ENCODE data around the gene USH1C.

Gene USH1C

DNA sequence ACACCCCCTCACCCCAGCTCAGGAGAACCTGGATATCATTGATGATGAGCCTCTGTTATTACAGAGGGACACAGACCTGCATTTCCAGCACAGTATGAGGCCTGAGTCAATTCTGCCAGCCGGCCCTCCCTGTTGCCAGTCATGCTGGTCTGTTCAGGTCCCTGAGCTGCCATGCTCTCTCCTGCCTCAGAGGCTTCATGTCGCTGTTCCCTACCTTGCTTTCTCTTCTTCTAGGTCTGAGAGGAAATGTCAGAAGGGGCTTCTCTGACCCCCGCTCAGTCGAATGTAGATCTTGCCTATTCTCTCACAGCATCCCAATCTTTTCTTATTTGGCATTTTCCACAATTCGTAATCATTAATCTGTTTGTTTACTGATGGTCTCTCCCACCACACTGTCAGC is 45.7 kb downstream of the USH1C start:
- Histone ChIP-seq H3K36me3 (ENCODE audit: insufficient read depth) (no peaks in the 10 kb centered on the region), H3K27me3 (ENCODE audit: insufficient read depth, low read depth) (no peaks in the 10 kb centered on the region), H3K27ac (no peak overlapping the region), H3K4me3 (IDR thresholded peaks at IDR 0.05; ENCODE audit: insufficient read depth, low read depth, low read length) (no peak overlapping the region), H3K79me2 (ENCODE audit: insufficient read depth, low read depth) (no peaks in the 10 kb centered on the region), H4K20me1 (ENCODE audit: insufficient read depth) (no peaks in the 10 kb centered on the region), H3K4me1 (ENCODE audit: low read depth, poor library complexity, severe bottlenecking) (no peaks in the 10 kb centered on the region), H3K9ac (no peak overlapping the region), H3K4me2 (no peak overlapping the region), H2AFZ (ENCODE audit: low read depth) (no peak overlapping the region)
- TF ChIP-seq, protein P1, sequence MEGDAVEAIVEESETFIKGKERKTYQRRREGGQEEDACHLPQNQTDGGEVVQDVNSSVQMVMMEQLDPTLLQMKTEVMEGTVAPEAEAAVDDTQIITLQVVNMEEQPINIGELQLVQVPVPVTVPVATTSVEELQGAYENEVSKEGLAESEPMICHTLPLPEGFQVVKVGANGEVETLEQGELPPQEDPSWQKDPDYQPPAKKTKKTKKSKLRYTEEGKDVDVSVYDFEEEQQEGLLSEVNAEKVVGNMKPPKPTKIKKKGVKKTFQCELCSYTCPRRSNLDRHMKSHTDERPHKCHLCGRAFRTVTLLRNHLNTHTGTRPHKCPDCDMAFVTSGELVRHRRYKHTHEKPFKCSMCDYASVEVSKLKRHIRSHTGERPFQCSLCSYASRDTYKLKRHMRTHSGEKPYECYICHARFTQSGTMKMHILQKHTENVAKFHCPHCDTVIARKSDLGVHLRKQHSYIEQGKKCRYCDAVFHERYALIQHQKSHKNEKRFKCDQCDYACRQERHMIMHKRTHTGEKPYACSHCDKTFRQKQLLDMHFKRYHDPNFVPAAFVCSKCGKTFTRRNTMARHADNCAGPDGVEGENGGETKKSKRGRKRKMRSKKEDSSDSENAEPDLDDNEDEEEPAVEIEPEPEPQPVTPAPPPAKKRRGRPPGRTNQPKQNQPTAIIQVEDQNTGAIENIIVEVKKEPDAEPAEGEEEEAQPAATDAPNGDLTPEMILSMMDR (conservative IDR thresholded peaks at IDR 0.05; ENCODE audit: low read depth, low read length): no peak

DNA sequence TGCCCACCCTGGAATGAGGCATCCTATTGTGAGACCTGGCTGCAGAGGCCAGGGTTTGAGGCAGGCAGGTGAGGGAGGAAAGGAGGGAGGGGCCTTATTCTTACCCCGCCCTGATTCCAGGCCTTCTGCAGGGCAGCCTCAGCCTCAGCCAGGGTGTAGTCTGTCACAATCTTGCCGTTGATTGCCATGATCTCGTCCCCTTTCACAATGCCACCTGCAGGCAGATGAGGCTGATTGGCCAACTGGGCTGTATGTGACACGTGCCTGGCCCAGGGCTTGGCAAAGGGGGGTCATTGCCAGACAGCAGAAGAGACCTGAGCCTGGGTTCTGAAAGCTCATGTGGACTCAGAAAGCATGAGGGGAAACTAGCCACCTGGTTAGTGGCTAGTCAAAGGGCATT is 46.2 kb downstream of the USH1C start:
- Histone ChIP-seq H3K4me3 (IDR thresholded peaks at IDR 0.05; ENCODE audit: insufficient read depth, low read depth, low read length) (no peak overlapping the region), H2AFZ (ENCODE audit: low read depth) (no peak overlapping the region), H3K4me2 (no peak overlapping the region), H3K27ac (no peak overlapping the region), H3K27me3 (ENCODE audit: insufficient read depth, low read depth) (no peaks in the 10 kb centered on the region), H3K9ac (no peak overlapping the region), H4K20me1 (ENCODE audit: insufficient read depth) (no peaks in the 10 kb centered on the region), H3K36me3 (ENCODE audit: insufficient read depth) (no peaks in the 10 kb centered on the region), H3K4me1 (ENCODE audit: low read depth, poor library complexity, severe bottlenecking) (no peaks in the 10 kb centered on the region), H3K79me2 (ENCODE audit: insufficient read depth, low read depth) (no peaks in the 10 kb centered on the region)
- TF ChIP-seq, protein P1 (conservative IDR thresholded peaks at IDR 0.05; ENCODE audit: low read depth, low read length): no peak

DNA sequence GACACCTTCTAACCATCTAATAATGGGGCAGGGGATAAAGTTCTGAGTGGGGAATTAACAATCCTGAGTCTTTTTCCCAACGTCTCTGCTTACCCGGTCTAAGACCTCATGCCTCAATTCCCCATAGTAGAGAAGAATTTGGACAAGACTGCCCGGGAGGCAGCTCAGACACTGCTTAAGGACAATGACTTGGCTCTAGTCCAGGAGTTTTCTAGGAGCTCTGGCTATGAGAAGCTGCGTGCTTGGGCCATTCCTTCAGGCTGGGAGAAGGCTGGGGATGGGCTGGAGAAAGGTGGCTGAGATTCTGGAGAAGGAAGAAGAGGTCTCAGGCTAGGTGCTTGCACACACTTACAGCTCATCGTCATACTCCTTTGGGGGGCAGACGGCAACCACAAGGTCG is 47.8 kb downstream of the USH1C start:
- Histone ChIP-seq H3K27ac (no peak overlapping the region), H3K27me3 (ENCODE audit: insufficient read depth, low read depth) (no peaks in the 10 kb centered on the region), H4K20me1 (ENCODE audit: insufficient read depth) (no peaks in the 10 kb centered on the region), H3K9ac (no peak overlapping the region), H3K79me2 (ENCODE audit: insufficient read depth, low read depth) (no peaks in the 10 kb centered on the region), H3K4me2 (no peak overlapping the region), H3K4me1 (ENCODE audit: low read depth, poor library complexity, severe bottlenecking) (no peaks in the 10 kb centered on the region), H3K36me3 (ENCODE audit: insufficient read depth) (no peaks in the 10 kb centered on the region), H3K4me3 (IDR thresholded peaks at IDR 0.05; ENCODE audit: insufficient read depth, low read depth, low read length) (no peak overlapping the region), H2AFZ (ENCODE audit: low read depth) (no peak overlapping the region)
- TF ChIP-seq, protein P1 (conservative IDR thresholded peaks at IDR 0.05; ENCODE audit: low read depth, low read length): no peak

DNA sequence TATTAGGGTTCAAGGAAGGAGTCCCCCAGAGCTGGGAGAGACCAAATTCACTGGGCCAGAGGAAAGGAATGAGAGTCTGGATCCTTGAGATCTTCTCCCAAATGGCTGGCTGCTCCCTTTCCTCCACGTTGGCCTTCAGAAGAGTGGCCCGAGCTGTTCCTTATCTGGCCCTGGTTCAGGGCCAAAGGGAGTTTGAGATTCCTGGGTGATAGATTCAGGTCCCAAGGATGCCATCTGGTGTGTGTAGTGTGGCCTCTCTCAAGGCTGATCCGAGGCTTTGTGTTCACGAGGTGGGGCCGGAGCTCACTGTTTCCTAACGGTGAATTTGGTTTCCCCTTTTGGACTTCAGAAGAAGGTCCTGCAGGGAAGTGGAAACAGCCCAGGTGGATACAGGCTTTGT is 50.2 kb downstream of the USH1C start:
- TF ChIP-seq, protein P1 (conservative IDR thresholded peaks at IDR 0.05; ENCODE audit: low read depth, low read length): no peak
- no peaks in the 10 kb centered on the region for H3K79me2 ChIP-seq (ENCODE audit: insufficient read depth, low read depth)
- H4K20me1 ChIP-seq (ENCODE audit: insufficient read depth): no peaks in the 10 kb centered on the region

More for the DNA sequence above, 50.2 kb downstream of the USH1C start:
- no peaks in the 10 kb centered on the region for H3K4me1 ChIP-seq (ENCODE audit: low read depth, poor library complexity, severe bottlenecking)
- no peak overlapping the region for H3K4me3 ChIP-seq (IDR thresholded peaks at IDR 0.05; ENCODE audit: insufficient read depth, low read depth, low read length)
- H3K4me2 ChIP-seq: no peak overlapping the region
- H3K9ac ChIP-seq: no peak overlapping the region
- H3K27ac ChIP-seq: no peak overlapping the region
- no peak overlapping the region for H2AFZ ChIP-seq (ENCODE audit: low read depth)
- H3K27me3 ChIP-seq (ENCODE audit: insufficient read depth, low read depth): no peaks in the 10 kb centered on the region
- H3K36me3 ChIP-seq (ENCODE audit: insufficient read depth): no peaks in the 10 kb centered on the region

All from KMS-11 (cell line).